Measurements from ENCODE around the gene CD28. TPM values are rescaled to one million over a fixed set of nuclear protein-coding genes. Genes with fewer than 3 reads are reported as not detected.

Gene CD28
- total RNA-seq, 1 donor from 2014 or later: 2.5 TPM

GRCh38 chr2:203733684-203734083, 27.2 kb downstream of the CD28 start:
- Histone ChIP-seq H3K27ac (no peak overlapping the region), H3K4me1 (no peaks in the 10 kb centered on the region), H3K9me3 (no peaks in the 10 kb centered on the region), H3K4me3 (no peak overlapping the region), H3K36me3 (no peaks in the 10 kb centered on the region), H3K27me3 (no peaks in the 10 kb centered on the region)
- TF ChIP-seq, protein P1, sequence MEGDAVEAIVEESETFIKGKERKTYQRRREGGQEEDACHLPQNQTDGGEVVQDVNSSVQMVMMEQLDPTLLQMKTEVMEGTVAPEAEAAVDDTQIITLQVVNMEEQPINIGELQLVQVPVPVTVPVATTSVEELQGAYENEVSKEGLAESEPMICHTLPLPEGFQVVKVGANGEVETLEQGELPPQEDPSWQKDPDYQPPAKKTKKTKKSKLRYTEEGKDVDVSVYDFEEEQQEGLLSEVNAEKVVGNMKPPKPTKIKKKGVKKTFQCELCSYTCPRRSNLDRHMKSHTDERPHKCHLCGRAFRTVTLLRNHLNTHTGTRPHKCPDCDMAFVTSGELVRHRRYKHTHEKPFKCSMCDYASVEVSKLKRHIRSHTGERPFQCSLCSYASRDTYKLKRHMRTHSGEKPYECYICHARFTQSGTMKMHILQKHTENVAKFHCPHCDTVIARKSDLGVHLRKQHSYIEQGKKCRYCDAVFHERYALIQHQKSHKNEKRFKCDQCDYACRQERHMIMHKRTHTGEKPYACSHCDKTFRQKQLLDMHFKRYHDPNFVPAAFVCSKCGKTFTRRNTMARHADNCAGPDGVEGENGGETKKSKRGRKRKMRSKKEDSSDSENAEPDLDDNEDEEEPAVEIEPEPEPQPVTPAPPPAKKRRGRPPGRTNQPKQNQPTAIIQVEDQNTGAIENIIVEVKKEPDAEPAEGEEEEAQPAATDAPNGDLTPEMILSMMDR (IDR thresholded peaks at IDR 0.05): no peak
- ATAC-seq (no peak), DNase-seq (no peak)
- intact Hi-C loops (cut with DNase I): no loop called here

- Histone ChIP-seq H3K27me3 (no peaks in the 10 kb centered on the region), H3K4me3 (no peak overlapping the region), H3K9me3 (no peaks in the 10 kb centered on the region), H3K4me1 (no peaks in the 10 kb centered on the region), H3K36me3 (no peaks in the 10 kb centered on the region), H3K27ac (no peak overlapping the region)
- TF ChIP-seq, protein P1 (IDR thresholded peaks at IDR 0.05): no peak
- intact Hi-C loops (cut with DNase I): no loop called here
- DNase-seq: no peak
- ATAC-seq: no peak
These were observed 28.0 kb downstream of the CD28 start for GRCh38 chr2:203734276-203734983.

- Histone ChIP-seq H3K4me1 (peaks cover 12% of the 10 kb centered on the region), H3K4me3 (no peak overlapping the region), H3K27ac (no peak overlapping the region), H3K9me3 (no peaks in the 10 kb centered on the region), H3K36me3 (no peaks in the 10 kb centered on the region), H3K27me3 (no peaks in the 10 kb centered on the region)
- TF ChIP-seq, protein P1 (IDR thresholded peaks at IDR 0.05): no peak
- intact Hi-C loops (cut with DNase I): no loop called here
- DNase-seq (no peak), ATAC-seq (no peak)
These were observed 30.9 kb downstream of the CD28 start for GRCh38 chr2:203737360-203737759.

DNA sequence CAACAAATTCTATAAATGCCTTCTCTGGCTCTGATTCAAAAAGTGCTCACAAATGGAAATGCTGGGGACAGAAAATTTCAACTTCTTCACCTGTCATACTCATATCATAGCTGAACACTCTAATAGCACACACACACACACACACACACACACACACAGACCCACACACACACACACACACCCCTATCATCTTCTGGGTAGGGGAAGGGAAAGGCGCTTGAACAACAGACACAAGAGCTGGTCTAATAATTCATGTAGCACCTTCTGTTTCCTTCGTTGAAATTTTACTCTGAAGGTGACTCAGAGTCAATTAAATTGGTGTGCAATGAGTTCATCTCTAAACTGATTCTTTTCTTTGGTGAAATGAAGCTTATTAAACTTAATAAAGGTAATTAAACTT, 32.9 kb downstream of the CD28 start:
- no peak overlapping the region for H3K27ac ChIP-seq
- H3K9me3 ChIP-seq: no peaks in the 10 kb centered on the region
- ATAC-seq: no peak
- H3K27me3 ChIP-seq: no peaks in the 10 kb centered on the region
- TF ChIP-seq, protein P1 (IDR thresholded peaks at IDR 0.05): no peak
- no peak overlapping the region for H3K4me3 ChIP-seq
- no peaks in the 10 kb centered on the region for H3K36me3 ChIP-seq
- peaks cover 12% of the 10 kb centered on the region for H3K4me1 ChIP-seq
- DNase-seq: no peak
- intact Hi-C loops (cut with DNase I): no loop called here

GRCh38 chr2:203740871-203741281, 34.4 kb downstream of the CD28 start:
- ATAC-seq (no peak), DNase-seq (no peak)
- Histone ChIP-seq H3K27me3 (no peaks in the 10 kb centered on the region), H3K9me3 (no peaks in the 10 kb centered on the region), H3K4me1 (peaks cover 12% of the 10 kb centered on the region), H3K27ac (peak overlapping the region; percentile 30), H3K36me3 (no peaks in the 10 kb centered on the region), H3K4me3 (no peak overlapping the region)
- intact Hi-C loops (cut with DNase I): no loop called here
- TF ChIP-seq, protein P1 (IDR thresholded peaks at IDR 0.05): no peak

Data from upper lobe of right lung (tissue), 1 donor.